LNCAP (cell line): ENCODE measurements around the gene TAS2R41.

ENCODE experiments used
- TF ChIP-seq, protein P1 (sequence below): fragments of 450-650 bp; IDR thresholded peaks from 2 replicates; pipeline ENCODE4 v1.5.1; 2017; ENCODE audit warnings: mild to moderate bottlenecking

Gene TAS2R41

GRCh38 chr7:143490717-143491306 lies 13.1 kb downstream of the TAS2R41 start:
- TF ChIP-seq, protein P1, sequence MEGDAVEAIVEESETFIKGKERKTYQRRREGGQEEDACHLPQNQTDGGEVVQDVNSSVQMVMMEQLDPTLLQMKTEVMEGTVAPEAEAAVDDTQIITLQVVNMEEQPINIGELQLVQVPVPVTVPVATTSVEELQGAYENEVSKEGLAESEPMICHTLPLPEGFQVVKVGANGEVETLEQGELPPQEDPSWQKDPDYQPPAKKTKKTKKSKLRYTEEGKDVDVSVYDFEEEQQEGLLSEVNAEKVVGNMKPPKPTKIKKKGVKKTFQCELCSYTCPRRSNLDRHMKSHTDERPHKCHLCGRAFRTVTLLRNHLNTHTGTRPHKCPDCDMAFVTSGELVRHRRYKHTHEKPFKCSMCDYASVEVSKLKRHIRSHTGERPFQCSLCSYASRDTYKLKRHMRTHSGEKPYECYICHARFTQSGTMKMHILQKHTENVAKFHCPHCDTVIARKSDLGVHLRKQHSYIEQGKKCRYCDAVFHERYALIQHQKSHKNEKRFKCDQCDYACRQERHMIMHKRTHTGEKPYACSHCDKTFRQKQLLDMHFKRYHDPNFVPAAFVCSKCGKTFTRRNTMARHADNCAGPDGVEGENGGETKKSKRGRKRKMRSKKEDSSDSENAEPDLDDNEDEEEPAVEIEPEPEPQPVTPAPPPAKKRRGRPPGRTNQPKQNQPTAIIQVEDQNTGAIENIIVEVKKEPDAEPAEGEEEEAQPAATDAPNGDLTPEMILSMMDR, result peak; percentile 82

GRCh38 chr7:143492043-143492471 lies 14.4 kb downstream of the TAS2R41 start:
- TF ChIP-seq, protein P1, result no peak

DNA sequence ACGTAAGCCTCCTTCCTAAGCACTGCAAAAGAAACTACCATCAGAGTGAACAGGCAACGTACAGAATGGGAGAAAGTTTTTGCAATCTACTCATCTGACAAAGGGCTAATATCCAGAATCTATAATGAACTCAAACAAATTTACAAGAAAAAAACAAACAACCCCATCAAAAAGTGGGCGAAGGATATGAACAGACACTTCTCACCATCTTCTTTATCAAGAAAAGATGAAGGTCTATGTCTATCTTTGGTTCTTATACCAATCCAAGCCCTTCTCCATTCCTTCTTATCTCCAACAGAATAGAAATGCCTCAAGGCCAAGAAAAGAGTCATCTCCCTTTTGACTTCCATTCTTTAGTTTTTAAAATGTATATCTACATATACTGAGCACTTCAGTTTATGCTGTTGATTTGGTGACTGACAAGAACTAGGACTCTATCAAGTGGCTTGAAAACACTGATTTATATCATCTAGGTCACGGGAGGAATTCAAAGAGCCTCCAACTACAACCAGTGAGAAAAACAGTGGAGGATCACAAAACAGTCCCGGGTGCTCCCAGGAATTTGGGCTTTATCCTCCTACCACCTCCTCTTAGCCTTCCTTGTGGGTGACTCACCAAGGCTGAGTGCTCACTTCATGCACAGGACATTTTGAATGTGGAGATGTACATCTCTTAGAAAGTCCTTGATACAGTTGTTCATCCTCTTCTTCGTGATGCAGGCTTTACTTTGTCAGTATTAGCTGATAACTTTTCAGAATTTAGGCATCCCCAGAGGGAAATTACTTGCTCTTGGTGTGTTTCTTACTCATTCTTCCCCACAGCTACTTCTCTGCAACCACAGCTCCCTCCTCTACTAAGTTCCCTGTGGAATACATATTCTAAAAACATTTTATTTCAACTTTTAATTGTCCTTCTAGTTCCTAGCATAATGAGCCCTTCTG lies 15.4 kb downstream of the TAS2R41 start:
- TF ChIP-seq, protein P1, result no peak

DNA sequence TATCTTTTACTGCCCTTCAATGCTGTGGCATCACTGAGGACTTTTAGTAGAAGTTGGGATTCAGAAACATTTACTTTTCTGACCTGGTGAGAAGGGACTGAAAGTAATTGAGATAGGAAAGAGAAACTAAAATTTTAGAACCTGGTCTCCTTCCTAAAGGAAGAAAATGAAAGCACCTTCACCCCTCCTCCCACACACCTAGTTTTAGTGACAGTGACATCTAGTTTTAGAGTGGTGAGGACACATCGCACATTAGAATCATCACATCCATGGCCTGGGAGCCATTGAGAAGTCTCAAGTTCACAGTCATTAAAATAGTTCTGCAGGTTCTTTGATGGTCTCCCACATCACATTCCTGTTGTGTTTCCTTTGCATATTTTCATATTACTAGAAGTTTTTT lies 16.1 kb downstream of the TAS2R41 start:
- TF ChIP-seq, protein P1, result no peak

- TF ChIP-seq, protein P1, result no peak
These were observed 16.9 kb downstream of the TAS2R41 start for GRCh38 chr7:143494622-143495021.

DNA sequence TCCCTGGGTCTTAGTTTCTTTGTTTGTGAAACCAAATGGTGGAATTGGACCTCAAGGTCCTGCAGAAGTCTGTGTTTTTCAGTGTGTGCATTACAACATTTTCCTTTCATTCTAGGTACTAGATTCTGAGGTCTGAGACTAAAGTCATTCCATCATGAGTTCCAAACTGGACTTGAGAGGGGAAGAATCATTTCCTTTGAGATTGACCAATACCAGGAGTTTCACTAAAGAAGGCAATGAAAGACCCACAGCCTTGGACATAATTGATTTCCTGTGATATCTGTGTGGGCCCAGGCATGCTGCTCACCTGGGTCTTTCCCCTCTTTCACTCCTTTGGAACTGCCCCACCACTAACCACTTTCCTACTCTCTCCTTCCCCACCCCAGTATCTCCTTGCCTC lies 18.2 kb downstream of the TAS2R41 start:
- TF ChIP-seq, protein P1, result no peak

DNA sequence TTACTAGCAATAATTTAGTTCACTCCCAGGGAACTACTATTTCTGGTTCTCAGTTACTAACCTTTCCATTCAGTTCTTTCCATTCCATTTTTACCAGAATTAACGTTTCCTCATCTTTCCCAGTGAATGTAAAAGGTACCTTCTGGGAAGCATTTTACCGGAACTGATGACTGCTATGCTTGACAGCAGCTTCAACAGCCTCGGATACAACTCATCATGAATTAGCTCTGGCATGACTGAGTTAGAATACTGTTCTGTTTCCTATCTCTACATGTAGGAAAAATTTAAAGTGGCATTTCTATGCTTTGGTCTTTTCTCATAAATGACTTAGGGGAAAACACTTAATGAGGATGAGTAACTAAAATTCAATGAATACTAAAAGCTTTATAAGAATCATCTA lies 18.6 kb downstream of the TAS2R41 start:
- TF ChIP-seq, protein P1, result no peak
